Colonic mucosa (tissue), 4 donors: Measurements from ENCODE around the gene CCDC169. TPM values are rescaled to one million over a fixed set of nuclear protein-coding genes. Genes with fewer than 3 reads are reported as not detected.
"Not testable (repeated sequence)": the region's sequence is repeated elsewhere in the genome, so short reads cannot be mapped to it uniquely, and the experiment has no call there.

ENCODE experiments used
- DNase-seq: peaks from one replicate; pipeline ENCODE4 v3.0.0-alpha.2; 2020
- H3K27ac ChIP-seq: fragments of 200-600 bp; one replicate; pipeline ENCODE4 v1.8.0; 2021
- H3K27me3 ChIP-seq: fragments of 200-600 bp; one replicate; pipeline ENCODE4 v1.8.0; 2021
- H3K36me3 ChIP-seq: fragments of 200-600 bp; one replicate; pipeline ENCODE4 v1.8.0; 2021
- H3K4me1 ChIP-seq: fragments of 200-600 bp; one replicate; pipeline ENCODE4 v1.8.0; 2021; ENCODE audit warnings: mild to moderate bottlenecking
- H3K4me3 ChIP-seq: fragments of 200-600 bp; one replicate; pipeline ENCODE4 v1.8.0; 2021
- H3K9ac ChIP-seq, 2 donors: one replicate each; pipeline ENCODE4 v1.7.0; 2013; ENCODE audit warnings: control low read depth in 2 of 2, low read depth in 2 of 2, low read length in 2 of 2
- H3K9me3 ChIP-seq: fragments of 200-600 bp; one replicate; pipeline ENCODE4 v1.8.0; 2021
- intact Hi-C: fragments of 100-400 bp; cut with DNase I; formaldehyde crosslinking; loops from one replicate; pipeline ENCODE4 v1.14.1; 2022
- total RNA-seq, 2 donors: library from RNA; stranded (reverse); fragmentation: NEBNext Ultra II Directional in 1 of 2; extraction: Animal tissue kit (Norgen Biotek cat#: 25700) in 1 of 2; gene quantifications; one replicate each; pipeline ENCODE4 v1.2.1, GENCODE V29; 2021
- TF ChIP-seq, protein P1 (sequence below): fragments of 200-600 bp; IDR thresholded peaks from one replicate; pipeline ENCODE4 v1.8.0; 2022; ENCODE audit warnings: antibody characterized with exemption, mild to moderate bottlenecking
- donor health status: healthy.
- donor health status: DM: no; HTN: no; CAD: no.
- donor health status: DM: no; HTN: no; CAD: no.

The CCDC169 gene
- total RNA-seq, 2 donors from 2014 or later, result 0.25 to 1.3 TPM

DNA sequence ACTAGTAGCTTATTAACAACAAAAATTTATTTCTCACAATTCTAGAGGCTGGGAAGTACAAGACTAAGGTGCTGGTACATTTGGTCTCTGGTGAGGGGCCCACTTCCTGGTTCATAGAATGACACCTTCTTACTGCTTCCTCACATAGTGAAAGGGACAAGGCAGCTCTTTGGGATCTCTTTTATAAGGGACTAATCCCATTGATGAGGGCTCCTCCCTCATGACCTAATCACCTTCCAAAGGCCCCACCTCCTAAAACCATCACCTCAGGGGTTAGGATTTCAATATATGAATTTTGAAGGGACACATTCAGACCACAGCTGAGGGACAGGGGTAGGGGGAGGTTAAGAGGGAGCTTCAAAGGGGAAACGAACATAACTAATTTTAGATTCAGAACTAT is 28.3 kb upstream of the CCDC169 start:
- DNase-seq, result no peak
- no peaks in the 10 kb centered on the region for H3K4me1 ChIP-seq
- H3K9me3 ChIP-seq, result no peaks in the 10 kb centered on the region
- no peak overlapping the region for H3K27ac ChIP-seq
- H3K4me3 ChIP-seq, result no peak overlapping the region
- TF ChIP-seq, protein P1, sequence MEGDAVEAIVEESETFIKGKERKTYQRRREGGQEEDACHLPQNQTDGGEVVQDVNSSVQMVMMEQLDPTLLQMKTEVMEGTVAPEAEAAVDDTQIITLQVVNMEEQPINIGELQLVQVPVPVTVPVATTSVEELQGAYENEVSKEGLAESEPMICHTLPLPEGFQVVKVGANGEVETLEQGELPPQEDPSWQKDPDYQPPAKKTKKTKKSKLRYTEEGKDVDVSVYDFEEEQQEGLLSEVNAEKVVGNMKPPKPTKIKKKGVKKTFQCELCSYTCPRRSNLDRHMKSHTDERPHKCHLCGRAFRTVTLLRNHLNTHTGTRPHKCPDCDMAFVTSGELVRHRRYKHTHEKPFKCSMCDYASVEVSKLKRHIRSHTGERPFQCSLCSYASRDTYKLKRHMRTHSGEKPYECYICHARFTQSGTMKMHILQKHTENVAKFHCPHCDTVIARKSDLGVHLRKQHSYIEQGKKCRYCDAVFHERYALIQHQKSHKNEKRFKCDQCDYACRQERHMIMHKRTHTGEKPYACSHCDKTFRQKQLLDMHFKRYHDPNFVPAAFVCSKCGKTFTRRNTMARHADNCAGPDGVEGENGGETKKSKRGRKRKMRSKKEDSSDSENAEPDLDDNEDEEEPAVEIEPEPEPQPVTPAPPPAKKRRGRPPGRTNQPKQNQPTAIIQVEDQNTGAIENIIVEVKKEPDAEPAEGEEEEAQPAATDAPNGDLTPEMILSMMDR, result no peak
- no peak overlapping the region for H3K9ac ChIP-seq
- intact Hi-C loops, result no loop called here
- no peaks in the 10 kb centered on the region for H3K36me3 ChIP-seq
- H3K27me3 ChIP-seq, result no peaks in the 10 kb centered on the region

DNA sequence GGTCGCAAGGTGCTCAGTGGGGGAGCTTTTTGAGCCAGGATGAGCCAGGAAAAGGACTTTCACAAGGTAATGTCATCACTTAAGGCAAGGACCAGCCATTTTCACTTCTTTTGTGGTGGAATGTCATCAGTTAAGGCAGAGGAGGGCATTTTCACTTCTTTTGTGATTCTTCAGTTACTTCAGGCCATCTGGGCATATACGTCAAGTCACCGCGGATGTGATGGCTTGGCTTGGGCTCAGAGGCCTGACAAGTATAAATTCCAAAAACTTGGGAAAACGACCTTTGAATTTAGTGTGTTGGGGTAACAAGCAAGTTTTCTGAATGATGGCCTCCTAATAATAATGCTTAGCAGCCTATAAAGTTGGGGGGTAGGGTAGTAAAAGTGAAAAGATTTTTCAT is 27.3 kb upstream of the CCDC169 start:
- H3K36me3 ChIP-seq, H3K9ac ChIP-seq, H3K4me3 ChIP-seq, H3K27ac ChIP-seq, H3K9me3 ChIP-seq, H3K27me3 ChIP-seq, intact Hi-C loops, H3K4me1 ChIP-seq, DNase-seq: not testable (repeated sequence)

- no peak overlapping the region for H3K27ac ChIP-seq
- H3K4me3 ChIP-seq, result no peak overlapping the region
- no peaks in the 10 kb centered on the region for H3K27me3 ChIP-seq
- intact Hi-C loops, result no loop called here
- H3K4me1 ChIP-seq, result no peaks in the 10 kb centered on the region
- no peak overlapping the region for H3K9ac ChIP-seq
- H3K9me3 ChIP-seq, result no peaks in the 10 kb centered on the region
- TF ChIP-seq, protein P1, result no peak
- no peak for DNase-seq
- H3K36me3 ChIP-seq, result no peaks in the 10 kb centered on the region
Observed at GRCh38 chr13:36323951-36324566, 26.4 kb upstream of the CCDC169 start.

- no peak overlapping the region for H3K9ac ChIP-seq
Observed at GRCh38 chr13:36323408-36323807, 25.8 kb upstream of the CCDC169 start.

DNA sequence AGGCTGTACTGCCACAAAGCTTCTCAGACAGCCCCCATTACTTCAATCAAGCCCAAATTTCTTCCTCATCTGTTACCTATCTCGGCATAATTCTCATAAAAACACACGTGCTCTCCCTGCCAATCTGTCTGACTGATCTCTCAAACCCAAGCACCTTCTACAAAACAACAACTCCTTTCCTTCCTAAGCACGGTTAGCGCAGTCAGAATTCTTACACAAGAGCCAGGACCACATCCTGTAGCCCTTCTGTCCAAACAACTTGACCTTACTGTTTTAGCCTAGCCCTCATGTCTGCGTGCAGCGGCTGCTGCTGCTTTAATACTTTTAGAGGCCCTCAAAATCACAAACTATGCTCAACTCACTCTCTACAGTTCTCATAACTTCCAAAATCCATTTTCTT is 22.2 kb upstream of the CCDC169 start:
- H3K9ac ChIP-seq, H3K9me3 ChIP-seq, H3K27ac ChIP-seq, H3K27me3 ChIP-seq, H3K4me3 ChIP-seq, H3K36me3 ChIP-seq, intact Hi-C loops, H3K4me1 ChIP-seq, DNase-seq: not testable (repeated sequence)

More at GRCh38 chr13:36323408-36323807, 25.8 kb upstream of the CCDC169 start:
- Histone ChIP-seq H3K27me3 (no peaks in the 10 kb centered on the region), H3K27ac (no peak overlapping the region), H3K4me3 (no peak overlapping the region), H3K4me1 (no peaks in the 10 kb centered on the region), H3K36me3 (no peaks in the 10 kb centered on the region), H3K9me3 (no peaks in the 10 kb centered on the region)
- no peak for DNase-seq
- TF ChIP-seq, protein P1, result no peak
- intact Hi-C loops, result no loop called here

GRCh38 chr13:36313047-36313969 is 15.7 kb upstream of the CCDC169 start:
- no peak for DNase-seq
- Histone ChIP-seq H3K27me3 (no peaks in the 10 kb centered on the region), H3K27ac (no peak overlapping the region), H3K9me3 (no peaks in the 10 kb centered on the region), H3K4me3 (no peak overlapping the region), H3K9ac (no peak overlapping the region), H3K36me3 (no peaks in the 10 kb centered on the region), H3K4me1 (no peaks in the 10 kb centered on the region)
- TF ChIP-seq, protein P1, result no peak
- intact Hi-C loops, result no loop called here
